EH (cell line): Measurements from ENCODE around the gene SETDB1.
"Not testable (repeated sequence)": the region's sequence is repeated elsewhere in the genome, so short reads cannot be mapped to it uniquely, and the experiment has no call there.

Experiments
- DNase-seq: peaks from one replicate; pipeline ENCODE4 v3.0.0-alpha.2; 2015; ENCODE audit warnings: low read depth

The SETDB1 gene

GRCh38 chr1:150926097-150926741 lies at the start of gene SETDB1:
Gene SETDB1, plus strand, starts transcription at chr1:150926363. Its CDS starts 1,352 bp downstream, at chr1:150927715.
- DNase-seq: peak; percentile 98

GRCh38 chr1:150878931-150879330 lies 47.2 kb upstream of the SETDB1 start:
- DNase-seq: not testable (repeated sequence)

- peak; percentile 94 for DNase-seq
Observed at GRCh38 chr1:150881331-150882070, 44.7 kb upstream of the SETDB1 start.

GRCh38 chr1:150883121-150883520 lies 43.0 kb upstream of the SETDB1 start:
- DNase-seq: not testable (repeated sequence)

GRCh38 chr1:150887018-150887417 lies 39.1 kb upstream of the SETDB1 start, which contains the start of gene CTXND2:
Gene CTXND2, plus strand, starts transcription at chr1:150887136. Its CDS starts 25,179 bp downstream, at chr1:150912315.
- no peak for DNase-seq

- no peak for DNase-seq
Observed at GRCh38 chr1:150888727-150889126, 37.4 kb upstream of the SETDB1 start.

GRCh38 chr1:150890033-150890416 lies 36.1 kb upstream of the SETDB1 start:
- DNase-seq: no peak

GRCh38 chr1:150893336-150893913 lies 32.7 kb upstream of the SETDB1 start:
- DNase-seq: no peak

- peak; percentile 46 for DNase-seq
Observed at GRCh38 chr1:150895618-150896017, 30.5 kb upstream of the SETDB1 start.

GRCh38 chr1:150899795-150900194 lies 26.4 kb upstream of the SETDB1 start:
- not testable (repeated sequence) for DNase-seq

- DNase-seq: no peak
Observed at GRCh38 chr1:150902346-150902745, 23.8 kb upstream of the SETDB1 start.

- no peak for DNase-seq
Observed at GRCh38 chr1:150902751-150903150, 23.4 kb upstream of the SETDB1 start.

- no peak for DNase-seq
Observed at GRCh38 chr1:150905301-150905700, 20.9 kb upstream of the SETDB1 start.

GRCh38 chr1:150906329-150906728 lies 19.8 kb upstream of the SETDB1 start:
- DNase-seq: no peak

- no peak for DNase-seq
Observed at GRCh38 chr1:150906813-150907212, 19.4 kb upstream of the SETDB1 start.

GRCh38 chr1:150909585-150910180 lies 16.5 kb upstream of the SETDB1 start:
- no peak for DNase-seq

GRCh38 chr1:150912623-150913022 lies 13.5 kb upstream of the SETDB1 start:
- DNase-seq: no peak

- DNase-seq: no peak
Observed at GRCh38 chr1:150917387-150917786, 8.8 kb upstream of the SETDB1 start.

GRCh38 chr1:150922519-150922975 lies 3.6 kb upstream of the SETDB1 start:
- DNase-seq: peak; percentile 90

GRCh38 chr1:150925080-150925479 lies 1.1 kb upstream of the SETDB1 start:
- DNase-seq: no peak

- no peak for DNase-seq
Observed at GRCh38 chr1:150927624-150928023, 1.5 kb downstream of the SETDB1 start.

- peak; percentile 19 for DNase-seq
Observed at GRCh38 chr1:150928286-150928685, 2.1 kb downstream of the SETDB1 start.

GRCh38 chr1:150928775-150929174 lies 2.6 kb downstream of the SETDB1 start:
- DNase-seq: not testable (repeated sequence)
